HG03571 (cell line): ENCODE results near the gene FDXR.

ENCODE experiments used
- ATAC-seq: cut with Tn5 transposase; IDR thresholded peaks from one replicate; pipeline ENCODE4 v1.9.1; 2021; ENCODE audit not compliant: unreplicated experiment

Gene FDXR

DNA sequence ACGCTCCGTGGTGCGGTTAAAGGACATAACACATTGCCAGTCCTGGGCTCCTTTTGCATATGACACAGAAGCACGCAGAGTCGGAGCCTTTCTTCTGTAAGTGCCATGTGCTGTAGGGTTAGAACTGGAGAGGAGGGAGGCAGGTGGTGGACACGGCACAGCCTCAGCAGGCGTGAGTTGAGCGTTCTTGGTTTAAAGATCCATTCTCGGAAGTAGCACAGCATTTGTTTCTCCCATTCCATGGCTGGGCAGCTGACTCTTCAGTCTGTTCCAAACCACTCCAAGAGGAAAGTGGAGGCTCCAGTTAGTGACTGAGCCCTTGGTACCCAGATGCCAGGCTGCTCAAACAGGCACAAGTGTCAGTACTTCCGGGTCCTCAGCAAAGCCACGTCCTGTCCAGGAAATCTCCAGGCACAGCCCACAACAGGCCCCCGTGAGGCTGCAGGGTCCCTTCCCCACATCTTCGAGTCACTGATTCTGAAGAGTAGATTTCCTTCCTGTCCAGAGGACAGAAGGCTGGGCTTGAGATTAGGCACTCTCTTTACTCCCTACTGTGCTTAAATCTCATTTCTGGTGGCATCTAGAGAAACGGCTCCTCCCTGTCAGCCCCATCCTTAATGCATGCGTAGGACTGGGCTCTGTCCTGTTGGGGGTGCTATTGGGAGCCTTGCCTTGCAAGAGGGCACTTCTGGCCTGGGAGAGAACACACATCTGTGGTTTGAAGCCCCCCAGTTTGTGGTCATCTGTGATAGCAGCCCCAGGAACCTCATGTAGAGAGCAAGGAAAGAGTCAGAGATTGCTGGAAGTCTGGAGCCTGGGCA is 57.0 kb downstream of the FDXR start:
- ATAC-seq = no peak

DNA sequence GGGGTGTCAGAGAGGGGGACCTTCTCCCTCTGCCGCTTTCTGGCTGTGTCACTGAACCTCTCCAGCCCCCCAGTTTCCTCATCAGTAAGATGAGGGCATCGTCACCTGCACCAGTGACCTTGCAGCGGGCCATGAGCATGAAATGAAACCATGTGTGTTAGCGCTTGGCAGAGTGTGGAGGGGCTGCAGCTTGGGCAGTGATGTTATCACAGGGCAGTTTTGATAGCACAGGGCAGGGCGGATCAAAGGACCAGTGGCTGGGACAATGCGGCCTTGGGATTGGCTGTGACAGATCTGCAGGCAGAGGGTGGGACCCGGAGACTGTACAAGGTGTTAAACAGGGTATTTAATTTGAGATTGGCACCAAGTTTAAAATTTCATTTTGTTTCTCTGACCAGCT is 57.7 kb downstream of the FDXR start:
- no peak for ATAC-seq

DNA sequence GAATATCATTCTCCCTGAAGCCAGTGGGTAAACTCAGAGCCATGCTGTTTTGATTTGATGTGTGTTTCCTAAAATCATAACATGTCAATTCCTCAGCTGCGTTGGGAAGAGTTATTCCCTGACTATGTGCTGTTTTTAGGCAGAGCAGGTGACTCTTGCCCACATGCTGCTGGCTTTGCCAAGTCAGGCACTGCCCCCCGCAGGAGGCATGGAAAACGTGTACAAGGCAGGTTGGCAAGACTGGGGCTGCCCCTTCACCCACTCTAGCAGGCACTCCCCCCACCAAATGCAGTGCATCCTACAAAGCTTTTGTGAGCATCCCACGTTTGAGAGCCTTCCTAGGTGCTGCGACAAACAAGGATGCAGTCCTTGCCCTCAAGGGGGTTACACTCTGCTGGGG is 58.3 kb downstream of the FDXR start:
- no peak for ATAC-seq
